HepG2 (cell line): Measurements from ENCODE around the gene ECD. TPM values are rescaled to one million over a fixed set of nuclear protein-coding genes. Genes with fewer than 3 reads are reported as not detected.

Experiments used
- ATAC-seq: fragments of 200-7000 bp; cut with Tn5 transposase; 3 replicates; pipeline ENCODE4 v1.9.1; 2020; ENCODE audit warnings: mild to moderate bottlenecking, moderate library complexity
- BruUV-seq: library from RNA; stranded (reverse); fragments of 400-500 nt; replicated peaks from 2 replicates; lab custom pipeline; 2021; lab: Mats Ljungman, UMichigan
- CTCF ChIA-PET: fragments of 300-600 bp; formaldehyde crosslinking; extraction: SDS; loops from one replicate; lab custom pipeline; 2021; ENCODE audit warnings: low total read pairs, inconsistent platforms, low intra/inter-chr PET ratio; lab: Yijun Ruan, JAX
- POLR2A ChIA-PET: fragments of 350-600 bp; sonication (Branson Sonifier 250); formaldehyde crosslinking; loops from one replicate; lab custom pipeline; 2020; ENCODE audit warnings: antibody characterized with exemption, inconsistent platforms; lab: Yijun Ruan, JAX
- DNase-seq: peaks from one replicate; pipeline ENCODE4 v3.0.0-alpha.2; 2015; ENCODE audit warnings: low spot score
- FAIRE-seq: peaks from 3 replicates; lab custom pipeline; 2011; peaks lifted over from hg19 to GRCh38; lab: Jason Lieb, UNC
- H2AFZ ChIP-seq: one replicate; pipeline ENCODE4 v1.6.1; 2011; ENCODE audit warnings: low read length, inconsistent platforms
- H3K27ac ChIP-seq: fragments of 300-600 bp; 3 replicates; pipeline ENCODE4 v1.8.0; 2011; ENCODE audit warnings: mixed run types, mild to moderate bottlenecking, mixed read lengths, low read length, inconsistent platforms; ENCODE audit not compliant: insufficient read depth; ENCODE audit errors: extremely low read length
- H3K27me3 ChIP-seq, 2 experiments: fragments of 200-600 bp in 1 of 2; 2 replicates in 1 of 2; 3 replicates in 1 of 2; pipeline versions ENCODE4 v1.6.0 to v1.8.0; 2011; ENCODE audit warnings: low read length in 2 of 2, mild to moderate bottlenecking in 2 of 2, moderate library complexity in 2 of 2, inconsistent platforms in 1 of 2; ENCODE audit not compliant: insufficient read depth in 2 of 2, control insufficient read depth in 1 of 2
- H3K36me3 ChIP-seq, 2 experiments: fragments of 200-600 bp in 1 of 2; replicated peaks in 1 of 2; 2 replicates in 1 of 2; 3 replicates in 1 of 2; pipeline versions ENCODE4 v1.5.1 to v1.8.0; 2011; ENCODE audit warnings: low read length in 2 of 2, inconsistent platforms in 1 of 2; ENCODE audit not compliant: insufficient read depth in 2 of 2, control insufficient read depth in 1 of 2
- H3K4me1 ChIP-seq: 2 replicates; pipeline ENCODE4 v1.5.1; 2012; ENCODE audit warnings: low read length, inconsistent platforms; ENCODE audit not compliant: insufficient read depth
- H3K4me2 ChIP-seq: 2 replicates; pipeline ENCODE4 v1.6.0; 2011; ENCODE audit warnings: low read depth, low read length, inconsistent platforms
- H3K4me3 ChIP-seq, 3 experiments: fragments of 200-600 bp in 1 of 3; sonication (generic), shearing (Covaris generic) in 1 of 3; replicated peaks in 1 of 3; 2 replicates each; pipeline ENCODE4 v1.5.1; 2011 to 2016; ENCODE audit warnings: low read length in 3 of 3, inconsistent platforms in 2 of 3, low read depth in 2 of 3, mild to moderate bottlenecking in 2 of 3, control low read depth in 1 of 3, mixed read lengths in 1 of 3; ENCODE audit not compliant: insufficient read depth in 1 of 3
- H3K79me2 ChIP-seq: one replicate; pipeline ENCODE4 v1.6.1; 2011; ENCODE audit warnings: low read length, inconsistent platforms; ENCODE audit not compliant: insufficient read depth
- H3K9ac ChIP-seq: 2 replicates; pipeline ENCODE4 v1.6.0; 2011; ENCODE audit warnings: mild to moderate bottlenecking, low read depth, low read length, inconsistent platforms; ENCODE audit not compliant: insufficient read depth
- H3K9me3 ChIP-seq: 2 replicates; pipeline ENCODE4 v1.5.1; 2012; ENCODE audit warnings: mild to moderate bottlenecking, low read length
- H4K20me1 ChIP-seq: 2 replicates; pipeline ENCODE4 v1.6.0; 2011; ENCODE audit warnings: inconsistent platforms, mild to moderate bottlenecking, low read length, moderate library complexity; ENCODE audit not compliant: insufficient read depth
- CHD2 ChIP-seq: IDR thresholded peaks from 2 replicates; pipeline ENCODE4 v1.6.1; 2011; ENCODE audit warnings: low read depth, low read length, improper control_type of control experiment
- MAFG ChIP-seq: sonication (generic); formaldehyde crosslinking; IDR thresholded peaks from 2 replicates; pipeline ENCODE4 v1.5.1; 2020; ENCODE audit warnings: mild to moderate bottlenecking, missing genetic modification reagents
- MIER2 ChIP-seq: IDR thresholded peaks from 2 replicates; pipeline ENCODE4 v1.6.1; 2016; ENCODE audit warnings: missing biosample characterization, missing genetic modification reagents
- NR3C1 ChIP-seq: sonication (generic); formaldehyde crosslinking; IDR thresholded peaks from 2 replicates; pipeline ENCODE4 v1.4.0; 2020; ENCODE audit warnings: missing genetic modification reagents
- POLR2AphosphoS2 ChIP-seq: IDR thresholded peaks from 2 replicates; pipeline ENCODE4 v1.6.1; 2011; ENCODE audit warnings: low read depth, low read length, improper control_type of control experiment
- SRSF9 ChIP-seq: fragments of 200-400 bp; formaldehyde crosslinking; IDR thresholded peaks from 2 replicates; pipeline ENCODE4 v1.6.1; 2018; ENCODE audit warnings: borderline replicate concordance, mild to moderate bottlenecking, low read depth, low read length; ENCODE audit not compliant: insufficient read depth, poor library complexity, severe bottlenecking
- ZFP37 ChIP-seq: sonication (generic); formaldehyde crosslinking; IDR thresholded peaks from 2 replicates; pipeline ENCODE4 v1.4.0; 2020; ENCODE audit warnings: missing genetic modification reagents, borderline replicate concordance
- ZNF296 ChIP-seq: sonication (generic); formaldehyde crosslinking; conservative IDR thresholded peaks from 2 replicates; pipeline ENCODE4 v1.5.0; 2020; ENCODE audit warnings: mild to moderate bottlenecking, missing genetic modification reagents
- ZNF383 ChIP-seq: sonication (generic); formaldehyde crosslinking; IDR thresholded peaks from 2 replicates; pipeline ENCODE4 v1.4.0; 2020; ENCODE audit warnings: missing genetic modification reagents, mild to moderate bottlenecking, borderline replicate concordance
- ZNF780A ChIP-seq: sonication (generic); formaldehyde crosslinking; IDR thresholded peaks from 2 replicates; pipeline ENCODE4 v1.8.0; 2022; ENCODE audit warnings: mild to moderate bottlenecking, missing genetic modification reagents, moderate library complexity
- ZNF782 ChIP-seq: sonication (generic); formaldehyde crosslinking; IDR thresholded peaks from 2 replicates; pipeline ENCODE4 v1.4.0; 2020; ENCODE audit warnings: missing genetic modification reagents, mild to moderate bottlenecking, borderline replicate concordance
- WGBS: methylation state at CpG from one replicate; pipeline ENCODE4 v1.1.6; 2017; ENCODE audit warnings: low lambda C conversion rate; 5-methylcytosine and 5-hydroxymethylcytosine counted together
- in situ Hi-C: cut with HindIII; loops from 2 replicates; pipeline ENCODE4 v1.10.0; 2017; ENCODE audit warnings: low pct_unique_long_range_greater_than_20kb; ENCODE audit not compliant: extremely low pct_ligation_motif_present
- intact Hi-C: fragments of 100-400 bp; cut with micrococcal nuclease; formaldehyde crosslinking; loops from one replicate; pipeline ENCODE4 v1.10.0; 2022; ENCODE audit not compliant: unreplicated experiment
- polyA plus RNA-seq, 8 experiments: library from polyadenylated mRNA; depleted of rRNA in 3 of 8; stranded (reverse) in 7 of 8; unstranded in 1 of 8; fragments of >200 nt; fragmentation: Illumina TruSeq in 4 of 8; extraction: Trizol in 4 of 8; gene quantifications; 2 replicates each; pipeline versions ENCODE4 v1.2.1 to v1.2.3, GENCODE V29; 2011 to 2016; ENCODE audit warnings: low read depth in 4 of 8, missing spikeins in 1 of 8, mixed read lengths in 1 of 8; ENCODE audit not compliant: insufficient read depth in 1 of 8
- total RNA-seq, 5 experiments: library from RNA; depleted of rRNA; stranded (reverse); fragments of >200 nt; fragmentation: Illumina TruSeq; extraction: Trizol; gene quantifications; 2 replicates each; pipeline ENCODE4 v1.2.3, GENCODE V29; 2016; ENCODE audit warnings: low read depth in 1 of 5

ECD gene
- total and polyA plus RNA-seq, 2 of the 13 experiments (the other 11 are each of a cell fraction or from before 2014, with no cell fraction given): 21.5 to 27.6 TPM

GRCh38 chr10:73210395-73211105, 42.7 kb upstream of the ECD start:
- Histone ChIP-seq H3K79me2 (no peaks in the 10 kb centered on the region), H3K4me2 (no peak overlapping the region), H3K4me3 (no peak overlapping the region), H2AFZ (no peak overlapping the region), H3K9ac (no peak overlapping the region), H3K36me3 (no peaks in the 10 kb centered on the region), H3K27me3 (no peaks in the 10 kb centered on the region), H3K27ac (peak overlapping the region; percentile 11), H3K4me1 (peaks cover 28% of the 10 kb centered on the region), H4K20me1 (no peaks in the 10 kb centered on the region)
- WGBS: 98% methylated on average over 3 of the region's 3 CpGs
- in situ Hi-C loops (no loop called here), intact Hi-C loops (no loop called here)
- ChIA-PET POLR2A (no interaction called here), CTCF (no interaction called here)
- FAIRE-seq (no peak), ATAC-seq (no peak), DNase-seq (no peak)
- no TSS peak for BruUV-seq
- TF ChIP-seq MIER2 (CRISPR knock-in tag) (no peak), NR3C1 (CRISPR knock-in tag) (no peak), POLR2AphosphoS2 (no peak), CHD2 (no peak), ZFP37 (CRISPR knock-in tag) (no peak), ZNF780A (no peak), MAFG (CRISPR knock-in tag) (no peak), ZNF296 (CRISPR knock-in tag) (no peak), SRSF9 (no peak), ZNF782 (CRISPR knock-in tag) (no peak), ZNF383 (CRISPR knock-in tag) (no peak)
- TF ChIP-seq, all 625 proteins: peak for 0
- H3K9me3 ChIP-seq: peaks cover 4% of the 10 kb centered on the region; the same call in 1 of the 2 replicates
